Measurements from ENCODE around the gene SLC13A4.
A peak's percentile ranks its signal among the peaks of the same experiment; 100 is the strongest.

SLC13A4 gene

GRCh38 chr7:135736586-135737305 is 8.8 kb upstream of the SLC13A4 start:
- H3K27ac ChIP-seq (ENCODE audit: extremely low read depth, low read depth, low read length) = no peak overlapping the region
- ChIA-PET POLR2A (no interaction called here), CTCF (no interaction called here)
- no peaks in the 10 kb centered on the region for H3K4me1 ChIP-seq (ENCODE audit: control insufficient read depth, insufficient read depth, low read length)
- no peak overlapping the region for H3K4me3 ChIP-seq (ENCODE audit: low read depth, low read length)
- H3K9me3 ChIP-seq (ENCODE audit: control insufficient read depth, insufficient read depth, low read depth, low read length) = no peaks in the 10 kb centered on the region
- TF ChIP-seq MZF1 (tag by site-specific recombination; IDR thresholded peaks at IDR 0.05; ENCODE audit: borderline replicate concordance) (no peak), OVOL3 (tag by site-specific recombination; IDR thresholded peaks at IDR 0.05) (no peak), ZNF549 (tag by site-specific recombination; IDR thresholded peaks at IDR 0.05) (no peak), ZNF239 (tag by site-specific recombination; IDR thresholded peaks at IDR 0.05) (no peak), ZNF394 (tag by site-specific recombination; IDR thresholded peaks at IDR 0.05; ENCODE audit: borderline replicate concordance) (no peak), ZBTB6 (tag by site-specific recombination; IDR thresholded peaks at IDR 0.05) (no peak), ZNF350 (tag by site-specific recombination; IDR thresholded peaks at IDR 0.05) (no peak)
- no peaks in the 10 kb centered on the region for H3K36me3 ChIP-seq (ENCODE audit: control insufficient read depth in 2 of 2, insufficient read depth in 1 of 2, low read length in 2 of 2)

DNA sequence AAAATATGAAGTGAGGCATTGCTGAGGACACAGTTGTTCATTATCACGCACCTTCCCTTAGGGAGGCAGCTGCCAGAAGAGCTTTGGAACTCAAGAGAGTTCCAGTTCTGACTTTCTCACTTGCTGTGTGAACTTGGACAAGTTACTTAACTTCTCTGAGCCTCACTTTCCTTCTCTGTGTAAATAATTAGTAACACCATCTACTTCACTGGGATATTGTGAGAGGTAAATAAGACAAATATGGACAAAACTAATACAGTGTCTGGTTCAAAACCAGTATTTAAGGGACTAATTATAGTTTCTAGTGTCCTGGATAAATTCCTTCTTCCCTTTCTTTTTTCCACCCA is 6.3 kb upstream of the SLC13A4 start:
- ChIA-PET CTCF (interaction anchor here (0.6 to 1.1 kb wide), 2 partner anchors 43 to 66 kb away, joined by 3 read pairs; no protein-coding TSS in a partner anchor), POLR2A (no interaction called here)
- no peak for TF ChIP-seq ZNF19 (tag by site-specific recombination; IDR thresholded peaks at IDR 0.05; ENCODE audit: low read depth)
- TF ChIP-seq, protein P1, sequence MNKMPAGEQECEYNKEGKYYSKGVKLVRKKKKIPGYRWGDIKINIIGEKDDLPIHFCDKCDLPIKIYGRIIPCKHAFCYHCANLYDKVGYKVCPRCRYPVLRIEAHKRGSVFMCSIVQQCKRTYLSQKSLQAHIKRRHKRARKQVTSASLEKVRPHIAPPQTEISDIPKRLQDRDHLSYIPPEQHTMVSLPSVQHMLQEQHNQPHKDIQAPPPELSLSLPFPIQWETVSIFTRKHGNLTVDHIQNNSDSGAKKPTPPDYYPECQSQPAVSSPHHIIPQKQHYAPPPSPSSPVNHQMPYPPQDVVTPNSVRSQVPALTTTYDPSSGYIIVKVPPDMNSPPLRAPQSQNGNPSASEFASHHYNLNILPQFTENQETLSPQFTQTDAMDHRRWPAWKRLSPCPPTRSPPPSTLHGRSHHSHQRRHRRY (tag by site-specific recombination; IDR thresholded peaks at IDR 0.05) = no peak
- 0 out of 2 replicates have a peak, but pooled peaks have one; percentile 55 for TF ChIP-seq ZNF768 (tag by site-specific recombination; IDR thresholded peaks at IDR 0.05)
- TF ChIP-seq SETDB1 (IDR thresholded peaks at IDR 0.05; ENCODE audit: insufficient read length, low read length) = no peak
- TF ChIP-seq ZNF138 (tag by site-specific recombination; IDR thresholded peaks at IDR 0.05; ENCODE audit: borderline replicate concordance) = no peak
- Histone ChIP-seq H3K36me3 (ENCODE audit: control insufficient read depth in 2 of 2, insufficient read depth in 1 of 2, low read length in 2 of 2) (no peaks in the 10 kb centered on the region), H3K27ac (ENCODE audit: extremely low read depth, low read depth, low read length) (no peak overlapping the region), H3K4me3 (ENCODE audit: low read depth, low read length) (no peak overlapping the region), H3K4me1 (ENCODE audit: control insufficient read depth, insufficient read depth, low read length) (no peaks in the 10 kb centered on the region), H3K9me3 (ENCODE audit: control insufficient read depth, insufficient read depth, low read depth, low read length) (no peaks in the 10 kb centered on the region)

DNA sequence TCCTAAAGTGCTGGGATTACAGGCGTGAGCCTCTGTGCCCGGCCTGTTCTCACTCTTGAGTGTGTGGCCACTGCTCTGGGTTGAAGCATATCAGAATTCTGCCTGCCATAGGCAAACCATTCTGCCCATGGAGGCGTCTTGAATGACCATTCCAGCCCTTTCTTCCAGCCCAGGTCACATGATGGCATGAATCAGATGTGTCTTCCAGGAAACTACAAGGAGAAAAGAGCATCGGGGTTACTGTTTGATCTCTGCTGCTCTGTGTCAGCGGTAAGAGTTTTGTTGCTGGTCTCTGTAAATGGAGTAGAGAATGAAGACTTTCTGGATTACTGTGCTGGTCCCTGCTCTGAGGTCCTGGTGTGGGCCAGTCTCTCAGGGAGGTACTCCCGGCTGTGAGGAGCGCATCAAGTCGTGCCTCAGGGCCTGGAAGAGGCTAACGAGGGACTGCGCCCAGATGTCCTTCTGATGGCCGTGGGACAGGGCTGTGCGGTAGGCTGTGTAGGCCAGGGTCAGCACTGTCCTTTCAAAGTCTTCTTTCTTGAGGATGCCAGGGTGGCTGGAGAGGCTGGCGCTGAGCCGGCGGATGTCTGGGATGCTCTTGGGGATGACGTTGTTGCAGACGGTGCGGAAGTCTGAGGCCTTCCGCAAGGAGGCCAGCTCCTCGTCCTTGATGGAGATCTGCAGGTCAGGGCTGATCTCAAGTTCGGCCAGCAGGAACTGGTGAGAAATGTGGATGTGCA is 5.8 kb upstream of the SLC13A4 start:
- ChIA-PET POLR2A (no interaction called here), CTCF (interaction anchor here (0.6 to 1.6 kb wide), 3 partner anchors 43 to 67 kb away, joined by 3 to 5 read pairs (median 3); no protein-coding TSS in a partner anchor)
- Histone ChIP-seq H3K27ac (ENCODE audit: extremely low read depth, low read depth, low read length) (no peak overlapping the region), H3K9me3 (ENCODE audit: control insufficient read depth, insufficient read depth, low read depth, low read length) (no peaks in the 10 kb centered on the region), H3K4me3 (ENCODE audit: low read depth, low read length) (no peak overlapping the region), H3K36me3 (ENCODE audit: control insufficient read depth in 2 of 2, insufficient read depth in 1 of 2, low read length in 2 of 2) (no peaks in the 10 kb centered on the region), H3K4me1 (ENCODE audit: control insufficient read depth, insufficient read depth, low read length) (no peaks in the 10 kb centered on the region)
- TF ChIP-seq ZNF354C (tag by site-specific recombination; IDR thresholded peaks at IDR 0.05; ENCODE audit: borderline replicate concordance, low read depth) (no peak), PRDM6 (tag by site-specific recombination; IDR thresholded peaks at IDR 0.05) (no peak), ZNF747 (tag by site-specific recombination; IDR thresholded peaks at IDR 0.05) (no peak), ZEB2 (tag by site-specific recombination; IDR thresholded peaks at IDR 0.05) (no peak), ZNF530 (tag by site-specific recombination; IDR thresholded peaks at IDR 0.05; ENCODE audit: low read depth) (no peak), ZNF707 (tag by site-specific recombination; IDR thresholded peaks at IDR 0.05) (no peak), ZNF433 (tag by site-specific recombination; IDR thresholded peaks at IDR 0.05; ENCODE audit: low read depth) (no peak), ZNF654 (tag by site-specific recombination; IDR thresholded peaks at IDR 0.05; ENCODE audit: low read depth) (no peak), KLF8 (tag by site-specific recombination; IDR thresholded peaks at IDR 0.05) (no peak), ZNF174 (tag by site-specific recombination; IDR thresholded peaks at IDR 0.05) (no peak), WT1 (tag by site-specific recombination; IDR thresholded peaks at IDR 0.05) (no peak), ZNF785 (tag by site-specific recombination; IDR thresholded peaks at IDR 0.05) (no peak), ZNF664 (tag by site-specific recombination; IDR thresholded peaks at IDR 0.05) (no peak), ZNF311 (tag by site-specific recombination; IDR thresholded peaks at IDR 0.05; ENCODE audit: borderline replicate concordance) (no peak), ZNF37A (tag by site-specific recombination; IDR thresholded peaks at IDR 0.05) (no peak), ZNF626 (tag by site-specific recombination; IDR thresholded peaks at IDR 0.05) (no peak)
